Erythroblast (primary cell): ENCODE data around the gene TBC1D10B.
A peak's percentile ranks its signal among the peaks of the same experiment; 100 is the strongest.

Source experiments
- GATA1 ChIP-seq: IDR thresholded peaks from 2 replicates; pipeline ENCODE4 v1.6.1; 2011; ENCODE audit warnings: low read depth, mild to moderate bottlenecking, control low read depth, low read length, moderate library complexity
- POLR2A ChIP-seq: IDR thresholded peaks from 2 replicates; pipeline ENCODE4 v1.6.1; 2011; ENCODE audit warnings: mild to moderate bottlenecking, low read length

DNA sequence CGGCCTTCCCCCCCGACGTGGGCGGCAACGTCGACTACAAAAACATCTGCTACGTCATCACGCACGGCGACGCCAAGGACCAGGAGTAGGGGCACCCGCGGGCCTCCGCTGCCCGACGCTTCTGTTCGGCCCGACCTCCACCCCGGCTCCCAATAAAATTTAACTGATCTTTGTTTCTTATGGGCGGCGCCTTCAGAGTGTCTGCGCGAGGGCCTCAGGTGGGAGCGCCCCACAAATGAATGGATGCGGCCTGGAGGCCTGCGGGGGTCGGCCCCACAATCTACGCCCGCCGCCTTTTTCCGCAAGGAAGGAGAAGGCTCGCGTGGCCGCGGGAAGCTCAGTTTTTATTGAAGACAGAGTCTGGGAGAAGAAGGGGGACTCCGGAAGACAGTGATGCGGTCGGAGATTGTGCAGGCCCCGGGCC is 7.5 kb upstream of the TBC1D10B start:
- TF ChIP-seq POLR2A (peak; percentile 65), GATA1 (no peak)
